ENCODE data around the gene BMS1. TPM values are rescaled to one million over a fixed set of nuclear protein-coding genes. Genes with fewer than 3 reads are reported as not detected.
"Not testable (repeated sequence)": the region's sequence is repeated elsewhere in the genome, so short reads cannot be mapped to it uniquely, and the experiment has no call there.

The BMS1 gene
- polyA plus RNA-seq, 2 donors: 4.5 to 8.2 TPM

- no peaks in the 10 kb centered on the region for H3K36me3 ChIP-seq (ENCODE audit: control insufficient read depth in 2 of 2, insufficient read depth in 2 of 2, low read length in 1 of 2)
- H3K27me3 ChIP-seq (ENCODE audit: control insufficient read depth in 1 of 2, insufficient read depth in 2 of 2, low read length in 2 of 2): peaks cover 0 to 3% of the 10 kb centered on the region in 2 donors
- H3K27ac ChIP-seq (ENCODE audit: low read depth in 2 of 2, low read length in 1 of 2): no peak overlapping the region
- WGBS, 2 donors: 76 to 85% methylated on average over 9 of the region's 9 CpGs
- H3K4me3 ChIP-seq (ENCODE audit: low read depth in 1 of 2, low read length in 2 of 2): no peak overlapping the region
- H3K9me3 ChIP-seq (ENCODE audit: control insufficient read depth in 2 of 2, insufficient read depth in 1 of 2, low read depth in 1 of 2, low read length in 1 of 2): no peaks in the 10 kb centered on the region
- peaks cover 0 to 3% of the 10 kb centered on the region in 2 donors for H3K4me1 ChIP-seq (ENCODE audit: control insufficient read depth in 2 of 2, insufficient read depth in 2 of 2, low read length in 1 of 2)
These were observed 87.4 kb downstream of the BMS1 start for GRCh38 chr10:42869977-42870350.

GRCh38 chr10:42871138-42871641 lies 88.6 kb downstream of the BMS1 start:
- 57 to 66% methylated on average over 13 of the region's 13 CpGs for WGBS, 2 donors
- H3K4me3 ChIP-seq (ENCODE audit: low read depth in 1 of 2, low read length in 2 of 2); H3K27ac ChIP-seq (ENCODE audit: low read depth in 2 of 2, low read length in 1 of 2); H3K27me3 ChIP-seq (ENCODE audit: control insufficient read depth in 1 of 2, insufficient read depth in 2 of 2, low read length in 2 of 2); H3K36me3 ChIP-seq (ENCODE audit: control insufficient read depth in 2 of 2, insufficient read depth in 2 of 2, low read length in 1 of 2); H3K9me3 ChIP-seq (ENCODE audit: control insufficient read depth in 2 of 2, insufficient read depth in 1 of 2, low read depth in 1 of 2, low read length in 1 of 2); H3K4me1 ChIP-seq (ENCODE audit: control insufficient read depth in 2 of 2, insufficient read depth in 2 of 2, low read length in 1 of 2): not testable (repeated sequence)

- Histone ChIP-seq H3K36me3 (ENCODE audit: control insufficient read depth in 2 of 2, insufficient read depth in 2 of 2, low read length in 1 of 2) (no peaks in the 10 kb centered on the region), H3K9me3 (ENCODE audit: control insufficient read depth in 2 of 2, insufficient read depth in 1 of 2, low read depth in 1 of 2, low read length in 1 of 2) (no peaks in the 10 kb centered on the region), H3K27ac (ENCODE audit: low read depth in 2 of 2, low read length in 1 of 2) (no peak overlapping the region), H3K4me1 (ENCODE audit: control insufficient read depth in 2 of 2, insufficient read depth in 2 of 2, low read length in 1 of 2) (no peaks in the 10 kb centered on the region), H3K27me3 (ENCODE audit: control insufficient read depth in 1 of 2, insufficient read depth in 2 of 2, low read length in 2 of 2) (no peaks in the 10 kb centered on the region), H3K4me3 (ENCODE audit: low read depth in 1 of 2, low read length in 2 of 2) (no peak overlapping the region)
- 82 to 83% methylated on average over 6 of the region's 6 CpGs for WGBS, 2 donors
These were observed 89.2 kb downstream of the BMS1 start for GRCh38 chr10:42871823-42872222.

GRCh38 chr10:42872865-42873435 lies 90.4 kb downstream of the BMS1 start:
- H3K27ac ChIP-seq (ENCODE audit: low read depth in 2 of 2, low read length in 1 of 2): no peak overlapping the region
- no peaks in the 10 kb centered on the region for H3K4me1 ChIP-seq (ENCODE audit: control insufficient read depth in 2 of 2, insufficient read depth in 2 of 2, low read length in 1 of 2)
- H3K9me3 ChIP-seq (ENCODE audit: control insufficient read depth in 2 of 2, insufficient read depth in 1 of 2, low read depth in 1 of 2, low read length in 1 of 2): no peaks in the 10 kb centered on the region
- 71 to 76% methylated on average over 19 of the region's 19 CpGs for WGBS, 2 donors
- no peak overlapping the region for H3K4me3 ChIP-seq (ENCODE audit: low read depth in 1 of 2, low read length in 2 of 2)
- no peaks in the 10 kb centered on the region for H3K27me3 ChIP-seq (ENCODE audit: control insufficient read depth in 1 of 2, insufficient read depth in 2 of 2, low read length in 2 of 2)
- no peaks in the 10 kb centered on the region for H3K36me3 ChIP-seq (ENCODE audit: control insufficient read depth in 2 of 2, insufficient read depth in 2 of 2, low read length in 1 of 2)

GRCh38 chr10:42874713-42875387 lies 92.3 kb downstream of the BMS1 start:
- Histone ChIP-seq H3K4me1 (ENCODE audit: control insufficient read depth in 2 of 2, insufficient read depth in 2 of 2, low read length in 1 of 2) (no peaks in the 10 kb centered on the region), H3K27ac (ENCODE audit: low read depth in 2 of 2, low read length in 1 of 2) (no peak overlapping the region), H3K4me3 (ENCODE audit: low read depth in 1 of 2, low read length in 2 of 2) (no peak overlapping the region), H3K36me3 (ENCODE audit: control insufficient read depth in 2 of 2, insufficient read depth in 2 of 2, low read length in 1 of 2) (no peaks in the 10 kb centered on the region), H3K9me3 (ENCODE audit: control insufficient read depth in 2 of 2, insufficient read depth in 1 of 2, low read depth in 1 of 2, low read length in 1 of 2) (peaks cover 0 to under 1% of the 10 kb centered on the region in 2 donors), H3K27me3 (ENCODE audit: control insufficient read depth in 1 of 2, insufficient read depth in 2 of 2, low read length in 2 of 2) (no peaks in the 10 kb centered on the region)
- 82% methylated on average over 15 of the region's 15 CpGs for WGBS, 2 donors

- no peak overlapping the region for H3K27ac ChIP-seq (ENCODE audit: low read depth in 2 of 2, low read length in 1 of 2)
- 76 to 81% methylated on average over 5 of the region's 5 CpGs for WGBS, 2 donors
- H3K36me3 ChIP-seq (ENCODE audit: control insufficient read depth in 2 of 2, insufficient read depth in 2 of 2, low read length in 1 of 2): no peaks in the 10 kb centered on the region
- H3K9me3 ChIP-seq (ENCODE audit: control insufficient read depth in 2 of 2, insufficient read depth in 1 of 2, low read depth in 1 of 2, low read length in 1 of 2): peaks cover 0 to 3% of the 10 kb centered on the region in 2 donors
- no peaks in the 10 kb centered on the region for H3K4me1 ChIP-seq (ENCODE audit: control insufficient read depth in 2 of 2, insufficient read depth in 2 of 2, low read length in 1 of 2)
- no peak overlapping the region for H3K4me3 ChIP-seq (ENCODE audit: low read depth in 1 of 2, low read length in 2 of 2)
- no peaks in the 10 kb centered on the region for H3K27me3 ChIP-seq (ENCODE audit: control insufficient read depth in 1 of 2, insufficient read depth in 2 of 2, low read length in 2 of 2)
These were observed 92.8 kb downstream of the BMS1 start for GRCh38 chr10:42875388-42875755.

GRCh38 chr10:42875798-42876341 lies 93.3 kb downstream of the BMS1 start:
- Histone ChIP-seq H3K36me3 (ENCODE audit: control insufficient read depth in 2 of 2, insufficient read depth in 2 of 2, low read length in 1 of 2) (no peaks in the 10 kb centered on the region), H3K4me1 (ENCODE audit: control insufficient read depth in 2 of 2, insufficient read depth in 2 of 2, low read length in 1 of 2) (no peaks in the 10 kb centered on the region), H3K27ac (ENCODE audit: low read depth in 2 of 2, low read length in 1 of 2) (no peak overlapping the region), H3K4me3 (ENCODE audit: low read depth in 1 of 2, low read length in 2 of 2) (no peak overlapping the region), H3K27me3 (ENCODE audit: control insufficient read depth in 1 of 2, insufficient read depth in 2 of 2, low read length in 2 of 2) (no peaks in the 10 kb centered on the region), H3K9me3 (ENCODE audit: control insufficient read depth in 2 of 2, insufficient read depth in 1 of 2, low read depth in 1 of 2, low read length in 1 of 2) (peaks cover 0 to 3% of the 10 kb centered on the region in 2 donors)
- 25% methylated on average over 12 of the region's 12 CpGs for WGBS, 2 donors

GRCh38 chr10:42876476-42876875 lies 93.9 kb downstream of the BMS1 start:
- no peak overlapping the region for H3K27ac ChIP-seq (ENCODE audit: low read depth in 2 of 2, low read length in 1 of 2)
- WGBS, 2 donors: 85 to 90% methylated on average over 9 of the region's 9 CpGs

GRCh38 chr10:42876945-42877344 lies 94.3 kb downstream of the BMS1 start:
- no peaks in the 10 kb centered on the region for H3K36me3 ChIP-seq (ENCODE audit: control insufficient read depth in 2 of 2, insufficient read depth in 2 of 2, low read length in 1 of 2)
- no peaks in the 10 kb centered on the region for H3K4me1 ChIP-seq (ENCODE audit: control insufficient read depth in 2 of 2, insufficient read depth in 2 of 2, low read length in 1 of 2)
- H3K27me3 ChIP-seq (ENCODE audit: control insufficient read depth in 1 of 2, insufficient read depth in 2 of 2, low read length in 2 of 2): no peaks in the 10 kb centered on the region
- H3K27ac ChIP-seq (ENCODE audit: low read depth in 2 of 2, low read length in 1 of 2): no peak overlapping the region
- peaks cover 0 to 3% of the 10 kb centered on the region in 2 donors for H3K9me3 ChIP-seq (ENCODE audit: control insufficient read depth in 2 of 2, insufficient read depth in 1 of 2, low read depth in 1 of 2, low read length in 1 of 2)
- H3K4me3 ChIP-seq (ENCODE audit: low read depth in 1 of 2, low read length in 2 of 2): no peak overlapping the region
- 86 to 87% methylated on average over 6 of the region's 6 CpGs for WGBS, 2 donors

More at GRCh38 chr10:42876476-42876875, 93.9 kb downstream of the BMS1 start:
- H3K4me1 ChIP-seq (ENCODE audit: control insufficient read depth in 2 of 2, insufficient read depth in 2 of 2, low read length in 1 of 2): no peaks in the 10 kb centered on the region
- no peaks in the 10 kb centered on the region for H3K27me3 ChIP-seq (ENCODE audit: control insufficient read depth in 1 of 2, insufficient read depth in 2 of 2, low read length in 2 of 2)
- H3K36me3 ChIP-seq (ENCODE audit: control insufficient read depth in 2 of 2, insufficient read depth in 2 of 2, low read length in 1 of 2): no peaks in the 10 kb centered on the region
- peaks cover 0 to 3% of the 10 kb centered on the region in 2 donors for H3K9me3 ChIP-seq (ENCODE audit: control insufficient read depth in 2 of 2, insufficient read depth in 1 of 2, low read depth in 1 of 2, low read length in 1 of 2)
- H3K4me3 ChIP-seq (ENCODE audit: low read depth in 1 of 2, low read length in 2 of 2): no peak overlapping the region
